T47D (cell line): ENCODE results near the gene SORL1.

Source experiments
- DNase-seq, 2 experiments: peaks; one replicate each; pipeline versions ENCODE4 v3.0.0 to v3.0.0-alpha.2; 2011 to 2012; ENCODE audit warnings: low read depth in 1 of 2, low spot score in 1 of 2
- JUND ChIP-seq: IDR thresholded peaks from 2 replicates; pipeline ENCODE4 v1.6.1; 2012; ENCODE audit warnings: low read depth
- in situ Hi-C: cut with HindIII; loops from 2 replicates; pipeline ENCODE4 v1.10.0; 2016; ENCODE audit warnings: low sequenced_read_pairs, low pct_unique_long_range_greater_than_20kb

Gene SORL1

DNA sequence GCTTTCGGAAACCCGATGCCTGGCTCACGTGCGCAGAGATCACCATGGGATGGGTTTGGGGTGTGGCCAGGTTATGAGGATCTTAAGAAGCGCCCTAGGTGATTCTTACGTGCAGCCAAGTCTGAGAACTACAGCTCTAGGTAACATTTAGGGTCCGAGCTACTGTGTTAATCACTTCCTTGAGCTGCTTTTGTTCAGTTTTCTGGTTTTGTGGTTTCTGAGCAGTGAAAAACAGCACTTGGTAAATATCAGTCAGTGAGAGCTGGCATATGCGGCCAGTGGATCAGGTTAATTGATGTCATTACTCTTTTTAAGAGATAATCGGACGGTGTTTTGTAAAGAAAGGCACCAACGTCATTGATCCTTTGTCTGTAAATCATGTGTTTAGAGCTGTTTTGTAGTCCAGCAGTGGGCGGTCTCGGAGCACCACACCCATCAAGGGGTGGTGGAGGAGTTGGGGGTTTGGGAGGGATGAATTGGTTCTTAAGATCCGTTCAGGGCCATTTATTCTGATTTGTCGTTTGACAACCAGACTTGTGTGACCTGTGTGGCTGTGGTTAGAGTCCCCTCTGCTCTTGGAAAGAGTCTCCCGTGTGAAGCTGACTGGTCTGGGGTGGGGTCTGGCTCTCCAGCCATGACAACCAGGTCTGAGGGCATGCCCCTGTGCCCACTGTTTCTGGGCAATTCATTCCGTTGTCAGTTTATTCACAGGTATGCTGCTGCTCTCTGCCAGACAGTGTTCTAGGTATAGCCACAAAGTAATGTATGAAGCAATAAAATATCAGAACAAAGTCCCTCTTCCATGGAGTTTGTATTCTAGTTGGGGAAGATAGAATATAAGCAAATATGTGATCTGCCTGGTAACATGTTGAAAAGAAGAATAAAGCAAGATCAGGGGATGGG is 62.6 kb downstream of the SORL1 start:
- DNase-seq = no peak
- TF ChIP-seq JUND = no peak
- in situ Hi-C loops = no loop called here

DNA sequence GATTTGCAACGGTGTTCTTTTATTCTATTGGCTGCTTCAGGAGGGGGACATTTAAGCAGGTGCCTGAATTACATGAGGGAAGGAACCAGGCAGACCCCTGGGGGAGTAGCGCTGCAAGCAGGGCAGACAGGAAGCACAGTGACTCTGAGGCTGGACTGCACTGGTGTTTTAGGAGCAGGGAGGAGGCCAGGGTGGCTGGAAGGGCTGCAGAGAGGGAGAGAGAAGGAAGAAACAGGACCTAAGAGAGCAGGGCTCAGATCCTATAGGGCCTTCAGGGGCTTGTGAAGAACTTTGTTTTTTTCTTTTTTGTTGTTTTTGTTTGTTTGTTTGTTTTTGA is 63.2 kb downstream of the SORL1 start:
- DNase-seq = no peak
- no peak for TF ChIP-seq JUND
- in situ Hi-C loops = no loop called here

DNA sequence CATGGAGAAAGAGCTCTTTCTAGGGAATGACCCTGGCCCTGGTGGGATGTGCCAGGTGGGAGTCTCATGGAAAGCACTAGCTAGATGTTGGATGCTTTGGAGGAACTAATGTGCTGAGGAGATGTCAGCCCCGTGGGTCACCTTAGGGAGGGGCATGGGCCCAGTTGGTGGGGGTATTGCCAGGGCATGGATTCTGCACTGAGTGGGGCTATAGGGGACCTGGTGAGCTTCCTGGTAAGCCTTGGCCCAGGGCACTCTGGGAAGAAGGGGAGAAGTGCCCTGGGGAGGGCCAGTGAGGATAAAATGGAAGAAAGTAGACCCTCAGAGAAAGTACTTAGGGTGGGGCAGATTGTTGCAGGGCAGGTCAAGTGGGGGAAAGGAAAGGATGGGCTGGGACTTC is 65.9 kb downstream of the SORL1 start:
- in situ Hi-C loops = no loop called here
- no peak for TF ChIP-seq JUND
- DNase-seq = no peak

GRCh38 chr11:121520243-121521144 is 68.4 kb downstream of the SORL1 start:
- in situ Hi-C loops = no loop called here
- TF ChIP-seq JUND = no peak
- no peak for DNase-seq

DNA sequence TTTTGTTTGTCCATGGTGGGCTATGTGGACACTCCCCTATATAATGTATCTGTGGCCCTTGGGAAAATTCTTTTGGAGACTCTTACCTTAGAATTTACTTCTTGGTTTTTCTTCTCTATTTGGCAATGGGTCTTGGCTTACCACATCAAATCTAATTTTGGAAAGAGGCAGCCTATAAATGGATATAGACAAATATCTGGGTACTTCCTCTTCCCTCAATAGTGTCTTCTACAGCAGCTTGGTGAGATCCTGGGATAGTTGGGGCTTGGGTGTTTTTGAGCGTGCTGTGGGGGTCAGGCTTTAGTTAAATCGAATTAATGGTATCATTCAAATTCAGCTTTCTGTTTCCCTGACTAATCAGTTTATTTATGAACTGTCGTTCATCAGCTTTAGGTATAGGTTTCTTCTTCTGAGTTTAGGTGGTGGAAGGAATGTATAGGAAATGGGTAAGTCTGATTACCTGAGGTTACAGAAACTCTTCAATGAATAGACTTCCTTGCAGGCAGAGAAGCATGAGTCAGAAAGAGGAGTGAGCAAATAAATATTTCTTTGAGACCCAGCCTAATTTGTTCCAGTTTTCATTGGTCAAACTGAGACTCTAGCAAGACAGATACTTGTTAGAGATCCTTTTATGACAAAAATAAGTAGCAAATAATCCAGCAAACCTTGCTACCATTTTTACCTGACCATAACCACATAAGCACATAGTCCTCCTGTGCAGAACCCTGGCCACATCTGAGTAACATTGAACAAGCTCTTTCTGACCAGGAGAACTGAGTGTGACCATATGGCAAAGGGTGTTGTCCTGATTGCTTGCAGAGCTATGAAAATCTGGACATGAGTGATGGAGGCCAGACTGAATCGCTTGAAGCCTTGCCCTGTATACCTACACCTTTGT is 69.3 kb downstream of the SORL1 start:
- DNase-seq = no peak
- in situ Hi-C loops = no loop called here

GRCh38 chr11:121522043-121522941 is 70.2 kb downstream of the SORL1 start:
- no peak for DNase-seq
- TF ChIP-seq JUND = no peak
- in situ Hi-C loops = no loop called here

More for the DNA sequence above, 69.3 kb downstream of the SORL1 start:
- no peak for TF ChIP-seq JUND

DNA sequence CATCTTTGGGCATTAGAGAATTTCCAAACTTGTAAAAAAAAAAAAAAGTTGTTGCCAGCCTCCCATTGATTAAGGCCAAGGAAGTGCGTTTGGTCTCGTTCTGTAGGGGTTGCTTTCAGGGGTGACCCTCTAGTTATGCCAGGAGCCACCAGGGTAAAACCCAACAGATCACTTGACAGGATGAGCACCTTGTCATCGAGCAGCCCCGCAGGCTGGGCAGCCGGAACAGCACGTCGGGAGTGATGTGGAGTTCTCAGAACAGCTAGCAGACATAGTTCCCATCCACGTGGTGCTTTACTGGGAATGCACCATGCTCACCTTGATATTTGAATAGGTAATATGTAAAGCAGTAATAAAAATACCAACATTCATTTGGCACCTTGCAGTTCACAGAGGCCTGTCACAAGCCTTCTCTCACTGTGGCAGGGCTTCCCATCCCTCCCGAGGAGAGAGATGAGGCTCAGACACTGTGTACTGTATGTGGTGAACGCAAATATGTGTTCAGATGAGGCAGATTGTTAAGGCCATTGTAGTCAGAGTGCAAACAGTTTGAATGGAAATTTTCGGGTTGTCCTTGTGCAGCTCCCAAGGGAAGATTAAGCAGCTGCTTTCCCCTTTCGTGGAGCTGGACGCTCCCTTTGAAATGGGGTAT is 71.6 kb downstream of the SORL1 start:
- in situ Hi-C loops = no loop called here
- TF ChIP-seq JUND = no peak
- peak; percentile 20 to 85 for DNase-seq

GRCh38 chr11:121524233-121524631 is 72.1 kb downstream of the SORL1 start:
- no peak for TF ChIP-seq JUND
- DNase-seq = no peak

DNA sequence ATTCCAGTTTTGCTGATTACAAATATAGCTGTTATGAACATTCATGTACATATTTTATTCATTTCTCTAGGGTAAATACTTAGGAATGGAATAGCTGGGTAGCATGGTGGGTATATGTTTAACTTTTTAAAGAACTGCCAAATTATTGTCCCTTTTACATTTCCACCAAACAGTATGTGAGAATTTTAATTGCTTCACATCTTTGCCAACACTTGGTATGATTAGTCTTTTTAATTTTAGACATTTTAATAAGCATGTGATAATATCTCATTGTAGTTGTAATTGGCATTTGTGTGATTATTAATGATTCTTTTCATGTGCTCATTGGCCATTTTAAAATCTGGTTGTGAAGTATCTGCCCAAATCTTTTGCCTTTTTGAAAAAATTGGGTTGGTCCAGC is 73.3 kb downstream of the SORL1 start:
- in situ Hi-C loops = no loop called here
- no peak for TF ChIP-seq JUND

More at GRCh38 chr11:121524233-121524631, 72.1 kb downstream of the SORL1 start:
- in situ Hi-C loops = no loop called here

GRCh38 chr11:121530257-121530656 is 78.1 kb downstream of the SORL1 start:
- in situ Hi-C loops = no loop called here
- TF ChIP-seq JUND = no peak
- no peak for DNase-seq

More for the DNA sequence above, 73.3 kb downstream of the SORL1 start:
- DNase-seq = no peak

GRCh38 chr11:121533601-121534000 is 81.5 kb downstream of the SORL1 start:
- no peak for TF ChIP-seq JUND

More at GRCh38 chr11:121533601-121534000, 81.5 kb downstream of the SORL1 start:
- in situ Hi-C loops = no loop called here
- DNase-seq = no peak
